Measurements from ENCODE around the gene FAHD1. TPM values are rescaled to one million over a fixed set of nuclear protein-coding genes. Genes with fewer than 3 reads are reported as not detected.

Gene FAHD1
- total and polyA plus RNA-seq, 2 donors (not counting 1 experiment from before 2014, with no cell fraction given) = 28.3 to 78.3 TPM

- no peak for TF ChIP-seq EZH2 (IDR thresholded peaks at IDR 0.05; ENCODE audit: low read length, missing control alignments)
- TF ChIP-seq CTCF (conservative IDR thresholded peaks at IDR 0.05 in 1 of 2, IDR thresholded peaks at IDR 0.05 in 1 of 2; ENCODE audit: low read depth in 1 of 2, low read length in 2 of 2) = no peak
- Histone ChIP-seq H3K9ac (ENCODE audit: insufficient read depth, low read length) (no peak overlapping the region), H3K36me3 (ENCODE audit: control insufficient read depth, insufficient read depth, low read length) (peaks cover 10% of the 10 kb centered on the region), H3K27ac (ENCODE audit: insufficient read depth, low read length) (no peak overlapping the region), H4K20me1 (ENCODE audit: control insufficient read depth, extremely low read depth, insufficient read depth, low read length) (no peaks in the 10 kb centered on the region), H3K4me2 (ENCODE audit: extremely low read depth, insufficient read depth, low read length) (no peak overlapping the region), H3K4me3 (replicated peaks in 1 of 4; ENCODE audit: control extremely low read depth in 1 of 4, insufficient read depth in 1 of 4, low read depth in 3 of 4, low read length in 4 of 4) (no peak overlapping the region), H2AFZ (ENCODE audit: low read length) (no peak overlapping the region), H3K4me1 (ENCODE audit: control insufficient read depth, extremely low read depth, insufficient read depth, low read length) (no peaks in the 10 kb centered on the region), H3K79me2 (ENCODE audit: control insufficient read depth, insufficient read depth, low read length) (no peaks in the 10 kb centered on the region), H3K9me3 (ENCODE audit: control insufficient read depth, insufficient read depth, low read depth, low read length) (no peaks in the 10 kb centered on the region), H3K27me3 (ENCODE audit: control insufficient read depth, insufficient read depth, low read length) (no peaks in the 10 kb centered on the region)
- DNase-seq (ENCODE audit: low read depth in 2 of 2) = no peak
These were observed 8.0 kb upstream of the FAHD1 start for GRCh38 chr16:1818873-1819525.

- no peaks in the 10 kb centered on the region for H3K9me3 ChIP-seq (ENCODE audit: control insufficient read depth, insufficient read depth, low read depth, low read length)
- no peak overlapping the region for H3K27ac ChIP-seq (ENCODE audit: insufficient read depth, low read length)
- TF ChIP-seq EZH2 (IDR thresholded peaks at IDR 0.05; ENCODE audit: low read length, missing control alignments) (no peak), CTCF (conservative IDR thresholded peaks at IDR 0.05 in 1 of 2, IDR thresholded peaks at IDR 0.05 in 1 of 2; ENCODE audit: low read depth in 1 of 2, low read length in 2 of 2) (no peak)
These were observed 7.4 kb upstream of the FAHD1 start for GRCh38 chr16:1819611-1820010.

GRCh38 chr16:1820096-1820945 is 6.7 kb upstream of the FAHD1 start:
- Histone ChIP-seq H3K27ac (ENCODE audit: insufficient read depth, low read length) (no peak overlapping the region), H3K9ac (ENCODE audit: insufficient read depth, low read length) (no peak overlapping the region), H3K9me3 (ENCODE audit: control insufficient read depth, insufficient read depth, low read depth, low read length) (no peaks in the 10 kb centered on the region), H3K79me2 (ENCODE audit: control insufficient read depth, insufficient read depth, low read length) (peaks cover 2% of the 10 kb centered on the region), H3K4me1 (ENCODE audit: control insufficient read depth, extremely low read depth, insufficient read depth, low read length) (no peaks in the 10 kb centered on the region), H3K27me3 (ENCODE audit: control insufficient read depth, insufficient read depth, low read length) (no peaks in the 10 kb centered on the region), H4K20me1 (ENCODE audit: control insufficient read depth, extremely low read depth, insufficient read depth, low read length) (no peaks in the 10 kb centered on the region), H3K4me3 (replicated peaks in 1 of 4; ENCODE audit: control extremely low read depth in 1 of 4, insufficient read depth in 1 of 4, low read depth in 3 of 4, low read length in 4 of 4) (no peak overlapping the region), H2AFZ (ENCODE audit: low read length) (no peak overlapping the region), H3K4me2 (ENCODE audit: extremely low read depth, insufficient read depth, low read length) (no peak overlapping the region), H3K36me3 (ENCODE audit: control insufficient read depth, insufficient read depth, low read length) (peaks cover 10% of the 10 kb centered on the region)
- TF ChIP-seq CTCF (conservative IDR thresholded peaks at IDR 0.05 in 1 of 2, IDR thresholded peaks at IDR 0.05 in 1 of 2; ENCODE audit: low read depth in 1 of 2, low read length in 2 of 2) (no peak), EZH2 (IDR thresholded peaks at IDR 0.05; ENCODE audit: low read length, missing control alignments) (no peak)
- DNase-seq (ENCODE audit: low read depth in 2 of 2) = no peak

More at GRCh38 chr16:1819611-1820010, 7.4 kb upstream of the FAHD1 start:
- H3K4me3 ChIP-seq (replicated peaks in 1 of 4; ENCODE audit: control extremely low read depth in 1 of 4, insufficient read depth in 1 of 4, low read depth in 3 of 4, low read length in 4 of 4) = no peak overlapping the region
- no peaks in the 10 kb centered on the region for H4K20me1 ChIP-seq (ENCODE audit: control insufficient read depth, extremely low read depth, insufficient read depth, low read length)
- no peak overlapping the region for H3K4me2 ChIP-seq (ENCODE audit: extremely low read depth, insufficient read depth, low read length)
- no peaks in the 10 kb centered on the region for H3K79me2 ChIP-seq (ENCODE audit: control insufficient read depth, insufficient read depth, low read length)
- H3K4me1 ChIP-seq (ENCODE audit: control insufficient read depth, extremely low read depth, insufficient read depth, low read length) = no peaks in the 10 kb centered on the region
- no peak for DNase-seq (ENCODE audit: low read depth in 2 of 2)
- no peak overlapping the region for H2AFZ ChIP-seq (ENCODE audit: low read length)
- peaks cover 10% of the 10 kb centered on the region for H3K36me3 ChIP-seq (ENCODE audit: control insufficient read depth, insufficient read depth, low read length)
- H3K9ac ChIP-seq (ENCODE audit: insufficient read depth, low read length) = no peak overlapping the region
- no peaks in the 10 kb centered on the region for H3K27me3 ChIP-seq (ENCODE audit: control insufficient read depth, insufficient read depth, low read length)
